HG03045 (cell line): ENCODE measurements around the gene SHB.

ENCODE experiments used
- ATAC-seq: cut with Tn5 transposase; IDR thresholded peaks from one replicate; pipeline ENCODE4 v1.9.1; 2021; ENCODE audit warnings: mild to moderate bottlenecking, moderate library complexity; ENCODE audit not compliant: unreplicated experiment

The SHB gene

GRCh38 chr9:37873955-37874354, 195.1 kb downstream of the SHB start:
- no peak for ATAC-seq

GRCh38 chr9:37870799-37871176, 198.2 kb downstream of the SHB start:
- ATAC-seq = no peak

- ATAC-seq = no peak
Measured at GRCh38 chr9:37870081-37870798, 198.8 kb downstream of the SHB start.
